GM23338 (cell line): ENCODE results near the gene EMSY. TPM values are rescaled to one million over a fixed set of nuclear protein-coding genes. Genes with fewer than 3 reads are reported as not detected.
"Not testable (repeated sequence)": the region's sequence is repeated elsewhere in the genome, so short reads cannot be mapped to it uniquely, and the experiment has no call there.

Source experiments
- ATAC-seq: fragments of 200-7000 bp; cut with Tn5 transposase; 3 replicates; pipeline ENCODE4 v1.9.1; 2020
- DNase-seq: peaks from one replicate; pipeline ENCODE4 v3.0.0-alpha.2; 2015; ENCODE audit warnings: low spot score
- H2AFZ ChIP-seq: fragments of 200-600 bp; sonication (generic); 2 replicates; pipeline ENCODE4 v1.8.0; 2016; ENCODE audit warnings: antibody characterized with exemption, mild to moderate bottlenecking, moderate library complexity
- H3F3A ChIP-seq: fragments of 200-600 bp; sonication (generic); replicated peaks from 2 replicates; pipeline ENCODE4 v1.8.0; 2017; ENCODE audit warnings: antibody characterized with exemption, mixed run types, low read depth
- H3K27ac ChIP-seq: fragments of 200-600 bp; sonication (generic); 2 replicates; pipeline ENCODE4 v1.6.1; 2016; ENCODE audit warnings: low read depth
- H3K27me3 ChIP-seq: fragments of 200-600 bp; sonication (generic); 2 replicates; pipeline ENCODE4 v1.8.0; 2016; ENCODE audit warnings: mild to moderate bottlenecking, mixed run types, moderate library complexity; ENCODE audit not compliant: insufficient read depth
- H3K36me3 ChIP-seq: fragments of 200-600 bp; sonication (generic); 2 replicates; pipeline ENCODE4 v1.8.0; 2016; ENCODE audit warnings: mild to moderate bottlenecking; ENCODE audit not compliant: insufficient read depth
- H3K4me1 ChIP-seq: fragments of 200-600 bp; sonication (generic); 2 replicates; pipeline ENCODE4 v1.8.0; 2016; ENCODE audit warnings: mild to moderate bottlenecking, moderate library complexity; ENCODE audit not compliant: insufficient read depth
- H3K4me2 ChIP-seq: fragments of 200-600 bp; sonication (generic); 2 replicates; pipeline ENCODE4 v1.7.1; 2017; ENCODE audit warnings: mixed run types
- H3K4me3 ChIP-seq: fragments of 200-600 bp; sonication (generic); 2 replicates; pipeline ENCODE4 v1.6.1; 2016; ENCODE audit warnings: mixed run types
- H3K79me2 ChIP-seq: fragments of 200-600 bp; sonication (generic); replicated peaks from 2 replicates; pipeline ENCODE4 v1.8.0; 2017; ENCODE audit warnings: mild to moderate bottlenecking; ENCODE audit not compliant: insufficient read depth
- H3K9me2 ChIP-seq: fragments of 200-600 bp; sonication (generic); 2 replicates; pipeline ENCODE4 v1.8.0; 2017; ENCODE audit not compliant: insufficient read depth
- H4K20me1 ChIP-seq: fragments of 200-600 bp; sonication (generic); replicated peaks from 2 replicates; pipeline ENCODE4 v1.8.0; 2017; ENCODE audit warnings: mild to moderate bottlenecking; ENCODE audit not compliant: insufficient read depth
- H3K27ac Mint-ChIP-seq: 2 replicates; pipeline ENCODE4 v1.8.0; 2020; ENCODE audit warnings: inconsistent platforms, mild to moderate bottlenecking, moderate library complexity, mixed read lengths
- H3K27me3 Mint-ChIP-seq: 3 replicates; pipeline ENCODE4 v1.8.0; 2022; ENCODE audit warnings: low read depth, mild to moderate bottlenecking, moderate library complexity, mixed read lengths, inconsistent platforms; ENCODE audit not compliant: insufficient read depth, poor library complexity
- H3K36me3 Mint-ChIP-seq: 3 replicates; pipeline ENCODE4 v1.8.0; 2021; ENCODE audit warnings: low read depth, mild to moderate bottlenecking, inconsistent platforms, moderate library complexity, mixed read lengths
- H3K4me1 Mint-ChIP-seq: 3 replicates; pipeline ENCODE4 v1.8.0; 2020; ENCODE audit warnings: mild to moderate bottlenecking, inconsistent platforms, mixed read lengths
- H3K4me3 Mint-ChIP-seq: 3 replicates; pipeline ENCODE4 v1.8.0; 2021; ENCODE audit warnings: moderate library complexity, mild to moderate bottlenecking, inconsistent platforms, mixed read lengths
- H3K9me3 Mint-ChIP-seq: 3 replicates; pipeline ENCODE4 v1.8.0; 2020; ENCODE audit warnings: moderate library complexity, mild to moderate bottlenecking, inconsistent platforms, mixed read lengths
- CREB1 ChIP-seq: fragments of 250-450 bp; sonication (Bioruptor Pico); IDR thresholded peaks from 2 replicates; pipeline ENCODE4 v1.5.0; 2020; ENCODE audit warnings: low read depth, mild to moderate bottlenecking, moderate library complexity
- CTCF ChIP-seq, 2 experiments: fragments of 200-600 bp in 1 of 2; sonication (generic) in 1 of 2; conservative IDR thresholded peaks; 2 replicates each; pipeline versions ENCODE4 v1.5.1 to v1.6.1; 2016 to 2017; ENCODE audit warnings: antibody characterized with exemption in 2 of 2, low read depth in 2 of 2, mild to moderate bottlenecking in 2 of 2, moderate library complexity in 1 of 2
- EZH2 ChIP-seq: fragments of 200-600 bp; sonication (generic); IDR thresholded peaks from one replicate; pipeline ENCODE4 v1.8.0; 2017; ENCODE audit warnings: antibody characterized with exemption, mild to moderate bottlenecking, low read depth; ENCODE audit not compliant: unreplicated experiment
- JUNB ChIP-seq: IDR thresholded peaks from one replicate; pipeline ENCODE4 v1.6.1; 2016; ENCODE audit warnings: antibody characterized with exemption; ENCODE audit not compliant: unreplicated experiment
- NANOG ChIP-seq: IDR thresholded peaks from 2 replicates; pipeline ENCODE4 v1.6.1; 2016; ENCODE audit warnings: antibody characterized with exemption, borderline replicate concordance
- POLR2AphosphoS5 ChIP-seq: IDR thresholded peaks from 2 replicates; pipeline ENCODE4 v1.6.1; 2016; ENCODE audit warnings: antibody characterized with exemption, low read depth
- STAT1 ChIP-seq: IDR thresholded peaks from one replicate; pipeline ENCODE4 v1.6.1; 2016; ENCODE audit warnings: antibody characterized with exemption; ENCODE audit not compliant: unreplicated experiment
- ZNF114 ChIP-seq: fragments of 250-450 bp; sonication (Bioruptor Pico); IDR thresholded peaks from 2 replicates; pipeline ENCODE4 v1.5.0; 2020; ENCODE audit warnings: mild to moderate bottlenecking, moderate library complexity
- ZNF331 ChIP-seq: fragments of 250-450 bp; sonication (Bioruptor Pico); IDR thresholded peaks from 2 replicates; pipeline ENCODE4 v1.5.0; 2020; ENCODE audit warnings: low read depth, mild to moderate bottlenecking, moderate library complexity
- polyA plus RNA-seq: library from polyadenylated mRNA; unstranded; fragments of >200 nt; fragmentation: Nextera tagmentation; extraction: Ambion mirVana; gene quantifications from 2 replicates; pipeline ENCODE4 v1.2.1, GENCODE V29; 2016
- total RNA-seq: library from RNA; depleted of rRNA; stranded (reverse); fragments of >200 nt; shearing (Covaris generic); gene quantifications from 2 replicates; pipeline ENCODE4 v1.2.3, GENCODE V29; 2014
- TF ChIP-seq, protein P1 (sequence below): IDR thresholded peaks from 2 replicates; pipeline ENCODE4 v1.6.1; 2016; ENCODE audit warnings: antibody characterized with exemption

EMSY gene
- total and polyA plus RNA-seq, 2 experiments from 2014 or later, result 25.0 to 46.9 TPM

GRCh38 chr11:76568621-76569020 lies 123.8 kb downstream of the EMSY start (continued):
- no peak for TF ChIP-seq NANOG
- TF ChIP-seq POLR2AphosphoS5, result no peak
- no peak for TF ChIP-seq ZNF331 (CRISPR knock-in tag)
- TF ChIP-seq CTCF (conservative IDR thresholded peaks at IDR 0.05; ENCODE audit: low read depth in 2 of 2), result no peak
- no peak for TF ChIP-seq JUNB
- no peak for TF ChIP-seq CREB1 (CRISPR knock-in tag)
- TF ChIP-seq, protein P1, sequence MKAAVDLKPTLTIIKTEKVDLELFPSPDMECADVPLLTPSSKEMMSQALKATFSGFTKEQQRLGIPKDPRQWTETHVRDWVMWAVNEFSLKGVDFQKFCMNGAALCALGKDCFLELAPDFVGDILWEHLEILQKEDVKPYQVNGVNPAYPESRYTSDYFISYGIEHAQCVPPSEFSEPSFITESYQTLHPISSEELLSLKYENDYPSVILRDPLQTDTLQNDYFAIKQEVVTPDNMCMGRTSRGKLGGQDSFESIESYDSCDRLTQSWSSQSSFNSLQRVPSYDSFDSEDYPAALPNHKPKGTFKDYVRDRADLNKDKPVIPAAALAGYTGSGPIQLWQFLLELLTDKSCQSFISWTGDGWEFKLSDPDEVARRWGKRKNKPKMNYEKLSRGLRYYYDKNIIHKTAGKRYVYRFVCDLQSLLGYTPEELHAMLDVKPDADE, result no peak
- TF ChIP-seq EZH2, result no peak
- no peak for TF ChIP-seq STAT1

GRCh38 chr11:76572181-76572875 lies 127.5 kb downstream of the EMSY start:
- H3K27me3 Mint-ChIP-seq, H3K4me1 Mint-ChIP-seq, DNase-seq, H3K79me2 ChIP-seq, H3K9me3 Mint-ChIP-seq, H3K36me3 Mint-ChIP-seq, H4K20me1 ChIP-seq, H3K27ac ChIP-seq, H3F3A ChIP-seq, H3K36me3 ChIP-seq, H3K4me2 ChIP-seq, H3K4me3 Mint-ChIP-seq, H3K27ac Mint-ChIP-seq, H3K27me3 ChIP-seq, H3K9me2 ChIP-seq, ATAC-seq, H3K4me3 ChIP-seq, H3K4me1 ChIP-seq: not testable (repeated sequence)
- 0 out of 2 replicates have a peak overlapping the region, but pooled peaks have one; percentile 23 for H2AFZ ChIP-seq

GRCh38 chr11:76574406-76574805 lies 129.6 kb downstream of the EMSY start:
- H3K27ac ChIP-seq, result no peak overlapping the region
- no peaks in the 10 kb centered on the region for H4K20me1 ChIP-seq
- no peak overlapping the region for H3K27ac Mint-ChIP-seq
- H3K4me3 ChIP-seq, result no peak overlapping the region
- H3K27me3 ChIP-seq, result no peaks in the 10 kb centered on the region
- TF ChIP-seq POLR2AphosphoS5 (no peak), JUNB (no peak), ZNF114 (CRISPR knock-in tag) (no peak), EZH2 (no peak)
- H3K4me3 Mint-ChIP-seq, result no peak overlapping the region
- no peaks in the 10 kb centered on the region for H3K9me2 ChIP-seq
- peaks cover 6% of the 10 kb centered on the region for H3K4me1 ChIP-seq
- no peaks in the 10 kb centered on the region for H3K79me2 ChIP-seq
- DNase-seq (no peak), ATAC-seq (no peak)
- H3K9me3 Mint-ChIP-seq, result no peaks in the 10 kb centered on the region; the same call in 2 of the 3 replicates
- H3K27me3 Mint-ChIP-seq, result peaks cover 5% of the 10 kb centered on the region
- H3F3A ChIP-seq, result no peaks in the 10 kb centered on the region
- H3K4me1 Mint-ChIP-seq, result peaks cover 9% of the 10 kb centered on the region
- no peak overlapping the region for H3K4me2 ChIP-seq
- no peaks in the 10 kb centered on the region for H3K36me3 Mint-ChIP-seq
- no peaks in the 10 kb centered on the region for H3K36me3 ChIP-seq
- 0 out of 2 replicates have a peak overlapping the region, but pooled peaks have one; percentile 52 for H2AFZ ChIP-seq
